Tibial artery (tissue), 4 donors: Measurements from ENCODE around the gene BOD1.

Experiments used
- DNase-seq, 2 donors: peaks; one replicate each; pipeline ENCODE4 v3.0.0-alpha.2; 2019
- H3K27ac ChIP-seq, 2 donors: fragments of 200-600 bp; sonication (generic) in 1 of 2; 1 replicate in 1 of 2; 2 replicates in 1 of 2; pipeline ENCODE4 v1.5.1; 2018 to 2019; ENCODE audit warnings: mild to moderate bottlenecking in 1 of 2
- H3K27me3 ChIP-seq, 2 donors: fragments of 200-600 bp; sonication (generic) in 1 of 2; one replicate each; pipeline versions ENCODE4 v1.5.1 to v1.6.0; 2016 to 2019
- H3K36me3 ChIP-seq, 3 donors: fragments of 200-600 bp; sonication (generic) in 2 of 3; one replicate each; pipeline ENCODE4 v1.5.1; 2016 to 2019; ENCODE audit warnings: mild to moderate bottlenecking in 2 of 3
- H3K4me1 ChIP-seq, 4 donors: fragments of 200-600 bp; sonication (generic) in 2 of 4; 1 replicate in 3 of 4; 2 replicates in 1 of 4; pipeline ENCODE4 v1.5.1; 2016 to 2019
- H3K4me3 ChIP-seq, 2 donors: fragments of 200-600 bp; sonication (generic) in 1 of 2; 1 replicate in 1 of 2; 2 replicates in 1 of 2; pipeline ENCODE4 v1.5.1; 2018 to 2019; ENCODE audit warnings: mild to moderate bottlenecking in 2 of 2
- H3K9me3 ChIP-seq, 3 donors: fragments of 200-600 bp; sonication (generic) in 1 of 3; one replicate each; pipeline ENCODE4 v1.5.1; 2016 to 2019
- intact Hi-C: fragments of 100-400 bp; cut with DNase I; formaldehyde crosslinking; loops from one replicate; pipeline ENCODE4 v1.15.0; 2023; ENCODE audit warnings: low total_unique reads
- TF ChIP-seq, protein P1 (sequence below), 2 experiments: fragments of 200-600 bp in 1 of 2; fragments of 450-650 bp in 1 of 2; IDR thresholded peaks; one replicate each; pipeline ENCODE4 v1.5.1; 2017 to 2019; ENCODE audit warnings: antibody characterized with exemption in 2 of 2, mild to moderate bottlenecking in 1 of 2, moderate library complexity in 1 of 2

Gene BOD1

GRCh38 chr5:173574983-173575382 is 41.5 kb downstream of the BOD1 start:
- H3K27me3 ChIP-seq = no peaks in the 10 kb centered on the region
- no peaks in the 10 kb centered on the region for H3K36me3 ChIP-seq
- no peak overlapping the region for H3K4me3 ChIP-seq
- H3K9me3 ChIP-seq = peaks cover 0 to 8% (median 7%) of the 10 kb centered on the region in 3 donors
- DNase-seq = no peak
- H3K4me1 ChIP-seq = peaks cover 0 to 7% (median 0%) of the 10 kb centered on the region in 4 donors
- intact Hi-C loops = loop anchor here (5.0 kb wide), 1 partner anchor 128 kb away; no protein-coding TSS in a partner anchor
- TF ChIP-seq, protein P1, sequence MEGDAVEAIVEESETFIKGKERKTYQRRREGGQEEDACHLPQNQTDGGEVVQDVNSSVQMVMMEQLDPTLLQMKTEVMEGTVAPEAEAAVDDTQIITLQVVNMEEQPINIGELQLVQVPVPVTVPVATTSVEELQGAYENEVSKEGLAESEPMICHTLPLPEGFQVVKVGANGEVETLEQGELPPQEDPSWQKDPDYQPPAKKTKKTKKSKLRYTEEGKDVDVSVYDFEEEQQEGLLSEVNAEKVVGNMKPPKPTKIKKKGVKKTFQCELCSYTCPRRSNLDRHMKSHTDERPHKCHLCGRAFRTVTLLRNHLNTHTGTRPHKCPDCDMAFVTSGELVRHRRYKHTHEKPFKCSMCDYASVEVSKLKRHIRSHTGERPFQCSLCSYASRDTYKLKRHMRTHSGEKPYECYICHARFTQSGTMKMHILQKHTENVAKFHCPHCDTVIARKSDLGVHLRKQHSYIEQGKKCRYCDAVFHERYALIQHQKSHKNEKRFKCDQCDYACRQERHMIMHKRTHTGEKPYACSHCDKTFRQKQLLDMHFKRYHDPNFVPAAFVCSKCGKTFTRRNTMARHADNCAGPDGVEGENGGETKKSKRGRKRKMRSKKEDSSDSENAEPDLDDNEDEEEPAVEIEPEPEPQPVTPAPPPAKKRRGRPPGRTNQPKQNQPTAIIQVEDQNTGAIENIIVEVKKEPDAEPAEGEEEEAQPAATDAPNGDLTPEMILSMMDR (IDR thresholded peaks at IDR 0.05) = no peak
- H3K27ac ChIP-seq = no peak overlapping the region

GRCh38 chr5:173573126-173573960 is 43.1 kb downstream of the BOD1 start:
- peak; percentile 35 to 85 for DNase-seq
- Histone ChIP-seq H3K36me3 (no peaks in the 10 kb centered on the region), H3K4me3 (peak overlapping the region in 1 of 2 donors; percentile 0), H3K9me3 (peaks cover 0 to 7% (median 5%) of the 10 kb centered on the region in 3 donors), H3K27ac (no peak overlapping the region), H3K4me1 (peaks cover 0 to 7% (median 0%) of the 10 kb centered on the region in 4 donors), H3K27me3 (no peaks in the 10 kb centered on the region)
- intact Hi-C loops = loop anchor here (2.0 to 5.0 kb wide), 2 partner anchors 126 to 281 kb away; no protein-coding TSS in a partner anchor
- TF ChIP-seq, protein P1 (IDR thresholded peaks at IDR 0.05) = peak; percentile 94 to 98

DNA sequence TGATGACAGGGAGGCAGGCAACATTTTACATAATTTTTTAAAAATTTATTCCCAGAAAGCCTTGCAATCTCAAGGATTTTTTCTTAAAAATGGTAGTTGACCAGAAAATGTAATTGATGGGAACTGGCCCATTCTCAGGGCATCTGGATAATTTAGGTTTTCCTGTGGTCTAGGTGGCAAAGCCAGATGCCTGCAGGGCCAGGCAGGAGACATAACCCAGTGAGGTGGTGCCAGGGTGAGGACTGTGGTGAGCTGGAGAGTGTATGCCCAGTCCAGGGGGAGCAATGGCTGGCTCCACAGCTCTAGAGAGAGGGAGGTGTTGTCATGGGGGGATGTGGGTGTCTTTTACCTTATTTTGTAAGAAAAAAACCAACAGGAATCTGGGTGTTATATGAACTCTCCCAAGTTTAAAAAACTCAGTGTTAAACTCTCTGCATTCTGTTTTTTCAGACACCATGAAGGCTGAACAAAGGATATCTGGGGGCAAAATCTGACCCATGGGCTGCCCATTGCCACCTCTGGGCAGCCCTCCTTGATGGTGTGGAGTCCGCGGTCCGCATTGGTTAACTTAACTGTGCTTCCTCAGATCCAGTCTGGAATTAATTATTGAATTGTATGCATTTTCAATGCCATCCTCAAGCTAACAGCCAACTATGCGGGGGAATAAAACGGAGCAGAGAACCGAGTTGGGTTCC is 43.9 kb downstream of the BOD1 start:
- Histone ChIP-seq H3K36me3 (no peaks in the 10 kb centered on the region), H3K27me3 (no peaks in the 10 kb centered on the region), H3K9me3 (peaks cover 0 to 7% (median 7%) of the 10 kb centered on the region in 3 donors), H3K4me3 (peak overlapping the region in 1 of 2 donors; percentile 0), H3K27ac (no peak overlapping the region), H3K4me1 (peaks cover 0 to 7% (median 0%) of the 10 kb centered on the region in 4 donors)
- intact Hi-C loops = loop anchor here (2.0 to 5.0 kb wide), 2 partner anchors 125 to 280 kb away; no protein-coding TSS in a partner anchor
- no peak for DNase-seq
- TF ChIP-seq, protein P1 (IDR thresholded peaks at IDR 0.05) = no peak

DNA sequence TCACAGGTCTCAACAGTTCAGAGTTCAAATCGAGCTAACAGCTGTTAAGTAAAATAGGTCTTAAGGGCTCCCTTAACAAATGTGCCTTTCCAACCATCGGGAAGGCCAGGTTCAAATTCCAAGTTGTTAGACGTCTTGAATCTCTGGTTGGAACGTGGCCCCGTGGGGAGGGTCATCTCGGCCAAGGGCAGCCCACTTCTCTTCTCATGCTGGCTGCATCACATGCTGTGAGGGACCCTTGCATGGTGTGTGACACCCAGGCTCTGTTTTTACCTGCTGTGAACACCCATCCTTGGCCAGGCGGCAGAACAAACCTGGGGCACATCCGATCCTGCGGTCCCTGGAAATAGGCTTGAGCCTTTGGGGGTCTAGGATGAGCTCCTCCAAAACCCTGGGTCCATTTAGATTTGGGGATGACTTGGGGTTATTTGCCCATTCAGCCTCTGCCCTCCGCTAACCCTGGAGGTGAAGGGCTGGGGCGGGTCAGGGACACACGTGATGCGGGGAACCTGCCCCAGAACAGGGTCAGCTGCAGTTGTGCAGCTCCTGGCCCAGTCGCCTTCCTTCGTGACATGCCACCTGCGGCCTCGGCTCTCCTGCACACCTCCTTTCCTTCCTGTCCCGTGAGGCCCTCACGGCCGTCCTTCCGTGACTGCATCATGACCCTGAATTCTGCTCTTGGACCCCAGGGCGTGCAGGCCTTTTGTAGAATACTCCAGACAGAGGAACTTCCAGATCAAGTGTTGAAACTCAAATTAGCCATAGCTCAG is 45.9 kb downstream of the BOD1 start:
- DNase-seq = no peak
- H3K27me3 ChIP-seq = no peaks in the 10 kb centered on the region
- TF ChIP-seq, protein P1 (IDR thresholded peaks at IDR 0.05) = no peak
- intact Hi-C loops = loop anchor here (5.0 kb wide), 1 partner anchor 123 kb away; no protein-coding TSS in a partner anchor
- peaks cover 0 to 7% (median 7%) of the 10 kb centered on the region in 3 donors for H3K9me3 ChIP-seq
- H3K4me1 ChIP-seq = peaks cover 0 to 7% (median 0%) of the 10 kb centered on the region in 4 donors
- H3K36me3 ChIP-seq = no peaks in the 10 kb centered on the region
- H3K27ac ChIP-seq = no peak overlapping the region
- no peak overlapping the region for H3K4me3 ChIP-seq

DNA sequence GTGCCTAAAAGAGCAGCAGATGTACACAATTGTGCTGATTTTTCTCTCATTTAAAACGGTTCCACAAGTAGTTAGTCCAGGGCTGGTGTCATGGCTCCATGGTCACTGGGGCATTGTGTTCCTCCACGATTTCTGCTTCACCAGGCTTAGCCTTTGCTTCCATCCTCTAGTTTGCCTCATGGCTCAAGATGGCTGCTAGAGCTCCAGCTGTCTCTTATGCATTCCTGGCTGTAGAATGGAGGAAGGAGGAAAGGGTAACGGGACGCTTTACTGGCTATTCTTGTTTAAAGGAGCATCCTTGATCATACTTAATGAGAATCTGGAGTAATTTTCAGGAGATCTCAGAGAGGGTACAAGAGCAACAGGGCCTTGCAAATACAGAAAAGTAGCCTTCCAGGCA is 47.7 kb downstream of the BOD1 start:
- Histone ChIP-seq H3K4me3 (no peak overlapping the region), H3K9me3 (peaks cover 0 to 7% (median 7%) of the 10 kb centered on the region in 3 donors), H3K4me1 (peaks cover 0 to 7% (median 0%) of the 10 kb centered on the region in 4 donors), H3K36me3 (no peaks in the 10 kb centered on the region), H3K27ac (no peak overlapping the region), H3K27me3 (peaks cover 0 to 4% of the 10 kb centered on the region in 2 donors)
- DNase-seq = no peak
- TF ChIP-seq, protein P1 (IDR thresholded peaks at IDR 0.05) = no peak
- intact Hi-C loops = no loop called here
